K562 treated with DMSO at 1 percent for 12 hours (cell line): ENCODE results near the gene ZNF28. TPM values are rescaled to one million over a fixed set of nuclear protein-coding genes. Genes with fewer than 3 reads are reported as not detected.

Experiments
- total RNA-seq: library from RNA; unstranded; fragments of 300-600 nt; gene quantifications from 2 replicates; pipeline ENCODE4 v1.2.3, GENCODE V29; 2022; ENCODE audit not compliant: insufficient read depth

The ZNF28 gene
- total RNA-seq, result 3.3 and 11.7 TPM in 2 replicates

DNA sequence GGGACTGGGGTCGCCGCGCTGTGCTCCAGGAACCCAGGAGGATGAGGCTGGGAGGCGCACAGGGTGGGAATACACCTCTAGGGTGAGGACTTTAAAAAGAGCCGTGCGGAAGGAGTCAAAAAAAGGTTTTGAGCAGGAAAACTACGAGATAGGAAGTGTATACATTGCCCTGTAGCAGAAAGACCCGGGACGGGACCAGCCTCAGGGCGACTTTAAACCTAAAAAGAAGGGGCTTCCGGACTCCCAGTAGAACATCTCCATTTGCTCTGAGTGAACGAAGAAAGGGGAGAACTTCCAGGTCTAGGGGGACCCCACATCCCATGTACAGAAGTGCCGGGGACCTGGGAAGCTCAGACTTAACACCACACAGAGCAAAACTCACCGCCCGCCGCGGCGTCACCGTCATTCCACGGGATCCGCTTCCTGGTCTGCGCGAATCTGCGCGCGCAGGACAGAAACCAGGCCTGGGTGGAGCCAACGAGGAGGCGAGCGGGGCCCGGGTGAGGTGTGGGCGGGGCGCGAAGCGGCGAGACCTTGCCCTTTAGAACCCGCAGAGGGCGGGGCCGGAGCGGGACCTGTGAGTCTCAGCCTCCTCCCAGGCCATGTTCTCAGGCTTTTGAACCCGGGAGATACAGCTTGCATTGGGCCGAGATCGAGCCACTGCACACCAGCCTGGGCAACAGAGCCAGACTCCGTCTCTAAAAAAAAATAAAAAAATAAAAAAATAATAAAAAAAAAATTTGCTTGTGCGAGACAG is at the start of gene ZNF28:
ZNF28 (minus strand) TSS at position 430 of the 757 bp plus-strand sequence. CDS start 3,675 bp downstream, outside the sequence.

GRCh38 chr19:52857378-52858191 is 36.2 kb upstream of the ZNF28 start, which contains the start of gene ZNF468:
TSS of gene ZNF468 (minus strand) at chr19:52857619. CDS start at chr19:52854272, 3,347 bp downstream.

DNA sequence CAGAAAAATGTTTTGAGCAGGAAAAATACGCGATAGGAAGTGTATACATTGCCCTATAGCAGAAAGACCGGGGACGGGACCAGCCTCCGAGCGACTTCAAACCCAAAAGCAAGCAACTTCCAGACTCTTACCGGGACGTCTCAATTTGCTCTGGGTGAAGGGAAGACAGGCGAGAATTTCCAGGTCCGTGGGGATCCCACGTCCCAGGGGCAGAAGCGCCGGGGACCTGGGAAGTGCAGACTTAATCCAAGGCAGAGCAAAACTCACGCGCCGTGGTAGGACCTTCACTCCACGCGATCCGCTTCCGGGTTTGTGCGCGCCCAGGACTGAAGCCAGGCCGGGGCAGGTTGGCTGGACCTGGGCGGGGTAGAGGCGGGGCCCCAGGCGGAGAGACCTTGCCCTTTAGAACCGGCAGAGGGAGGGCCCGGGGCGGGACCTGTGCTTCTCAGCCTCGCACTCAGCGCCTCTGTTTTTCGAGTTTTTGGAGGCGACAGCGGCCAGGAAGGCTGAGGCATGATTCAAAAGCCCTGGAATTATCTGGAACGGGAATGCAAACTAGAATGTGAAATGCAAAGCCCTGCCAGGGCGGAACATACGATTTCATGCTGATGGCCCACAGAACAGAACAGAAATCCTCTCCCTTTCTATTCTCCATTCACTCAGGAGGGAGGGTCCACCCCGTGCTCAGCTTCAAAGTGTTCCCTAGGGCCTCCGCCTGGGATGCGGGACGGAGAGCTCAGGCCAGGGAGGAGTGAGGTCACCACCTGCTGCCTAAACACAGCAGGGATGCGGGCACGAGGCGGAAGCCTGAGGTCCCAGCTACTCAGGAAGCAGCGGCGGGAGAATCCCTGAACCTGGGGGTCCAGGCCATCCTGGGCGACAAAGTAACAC is 34.7 kb downstream of the ZNF28 start, which contains the start of gene ZNF600:
ZNF600 (minus strand) TSS at position 328 of the 891 bp plus-strand sequence. CDS start 7,903 bp downstream, outside the sequence.

Other genes with a start within 250 kb of the ZNF28 start
- 8.8 and 47.6 TPM in 2 replicates for gene ZNF83, start 183.3 kb downstream of the ZNF28 start, total RNA-seq
- 2.3 and 9.4 TPM in 2 replicates for gene ZNF611, start 86.6 kb downstream of the ZNF28 start, total RNA-seq
- 2.5 and 6.5 TPM in 2 replicates for gene ZNF600, start 34.8 kb downstream of the ZNF28 start, total RNA-seq
- 8.7 and 13.7 TPM in 2 replicates for gene ZNF468, start 36.0 kb upstream of the ZNF28 start, total RNA-seq
- 5.2 TPM in 1 of 2 replicates, not detected in the other for gene ZNF320, start 76.0 kb upstream of the ZNF28 start, total RNA-seq
- 2.7 and 8.2 TPM in 2 replicates for gene ZNF888, start 101.8 kb upstream of the ZNF28 start, total RNA-seq
- gene ZNF816, start 141.2 kb upstream of the ZNF28 start, total RNA-seq, result 4.8 and 6.8 TPM in 2 replicates
- not detected in 2 replicates for gene ERVV-1, start 192.3 kb upstream of the ZNF28 start, total RNA-seq
- 0.84 TPM in 1 of 2 replicates, not detected in the other for gene ERVV-2, start 223.1 kb upstream of the ZNF28 start, total RNA-seq